SK-N-SH (cell line): ENCODE results near the gene PTPRG.

ENCODE experiments used
- NRF1 ChIP-seq: IDR thresholded peaks from 2 replicates; pipeline ENCODE4 v1.6.1; 2012; ENCODE audit warnings: low read depth, mild to moderate bottlenecking, low read length
- POLR2AphosphoS5 ChIP-seq: IDR thresholded peaks from 2 replicates; pipeline ENCODE4 v1.6.1; 2012; ENCODE audit warnings: low read depth, low read length
- REST ChIP-seq: IDR thresholded peaks from 2 replicates; pipeline ENCODE4 v1.6.1; 2012; ENCODE audit warnings: mild to moderate bottlenecking, low read depth, low read length, moderate library complexity
- SMC3 ChIP-seq: IDR thresholded peaks from 2 replicates; pipeline ENCODE4 v1.6.1; 2012; ENCODE audit warnings: low read depth, low read length, improper control_type of control experiment
- TEAD4 ChIP-seq: IDR thresholded peaks from 2 replicates; pipeline ENCODE4 v1.4.0; 2012; ENCODE audit warnings: mild to moderate bottlenecking, borderline replicate concordance; ENCODE audit not compliant: insufficient read depth

GRCh38 chr3:61990327-61991027 lies 429.1 kb downstream of the PTPRG start:
- TF ChIP-seq NRF1: no peak
- TF ChIP-seq POLR2AphosphoS5: no peak
- TF ChIP-seq REST: no peak
- no peak for TF ChIP-seq TEAD4
- TF ChIP-seq SMC3: no peak
